GM23338 (cell line): ENCODE measurements around the gene NT5DC4.
"Not testable (repeated sequence)": the region's sequence is repeated elsewhere in the genome, so short reads cannot be mapped to it uniquely, and the experiment has no call there.

Experiments
- CREB1 ChIP-seq: fragments of 250-450 bp; sonication (Bioruptor Pico); IDR thresholded peaks from 2 replicates; pipeline ENCODE4 v1.5.0; 2020; ENCODE audit warnings: low read depth, mild to moderate bottlenecking, moderate library complexity
- CTCF ChIP-seq, 2 experiments: fragments of 200-600 bp in 1 of 2; sonication (generic) in 1 of 2; conservative IDR thresholded peaks; 2 replicates each; pipeline versions ENCODE4 v1.5.1 to v1.6.1; 2016 to 2017; ENCODE audit warnings: antibody characterized with exemption in 2 of 2, low read depth in 2 of 2, mild to moderate bottlenecking in 2 of 2, moderate library complexity in 1 of 2
- EZH2 ChIP-seq: fragments of 200-600 bp; sonication (generic); IDR thresholded peaks from one replicate; pipeline ENCODE4 v1.8.0; 2017; ENCODE audit warnings: antibody characterized with exemption, mild to moderate bottlenecking, low read depth; ENCODE audit not compliant: unreplicated experiment
- EZH2phosphoT487 ChIP-seq: fragments of 200-600 bp; sonication (generic); IDR thresholded peaks from one replicate; pipeline ENCODE4 v1.8.1; 2018; ENCODE audit warnings: antibody characterized with exemption; ENCODE audit not compliant: unreplicated experiment
- POLR2AphosphoS5 ChIP-seq: IDR thresholded peaks from 2 replicates; pipeline ENCODE4 v1.6.1; 2016; ENCODE audit warnings: antibody characterized with exemption, low read depth
- STAT1 ChIP-seq: IDR thresholded peaks from one replicate; pipeline ENCODE4 v1.6.1; 2016; ENCODE audit warnings: antibody characterized with exemption; ENCODE audit not compliant: unreplicated experiment
- ZNF462 ChIP-seq: fragments of 250-450 bp; sonication (Bioruptor Pico); IDR thresholded peaks from 2 replicates; pipeline ENCODE4 v1.5.0; 2020; ENCODE audit warnings: mild to moderate bottlenecking, moderate library complexity
- TF ChIP-seq, protein P1 (sequence below): IDR thresholded peaks from one replicate; pipeline ENCODE4 v1.6.1; 2018; ENCODE audit warnings: antibody characterized with exemption; ENCODE audit not compliant: unreplicated experiment

- not testable (repeated sequence) for TF ChIP-seq EZH2phosphoT487; CTCF (conservative IDR thresholded peaks at IDR 0.05; ENCODE audit: low read depth in 2 of 2); POLR2AphosphoS5; EZH2; STAT1; ZNF462 (CRISPR knock-in tag); CREB1
- TF ChIP-seq, protein P1, sequence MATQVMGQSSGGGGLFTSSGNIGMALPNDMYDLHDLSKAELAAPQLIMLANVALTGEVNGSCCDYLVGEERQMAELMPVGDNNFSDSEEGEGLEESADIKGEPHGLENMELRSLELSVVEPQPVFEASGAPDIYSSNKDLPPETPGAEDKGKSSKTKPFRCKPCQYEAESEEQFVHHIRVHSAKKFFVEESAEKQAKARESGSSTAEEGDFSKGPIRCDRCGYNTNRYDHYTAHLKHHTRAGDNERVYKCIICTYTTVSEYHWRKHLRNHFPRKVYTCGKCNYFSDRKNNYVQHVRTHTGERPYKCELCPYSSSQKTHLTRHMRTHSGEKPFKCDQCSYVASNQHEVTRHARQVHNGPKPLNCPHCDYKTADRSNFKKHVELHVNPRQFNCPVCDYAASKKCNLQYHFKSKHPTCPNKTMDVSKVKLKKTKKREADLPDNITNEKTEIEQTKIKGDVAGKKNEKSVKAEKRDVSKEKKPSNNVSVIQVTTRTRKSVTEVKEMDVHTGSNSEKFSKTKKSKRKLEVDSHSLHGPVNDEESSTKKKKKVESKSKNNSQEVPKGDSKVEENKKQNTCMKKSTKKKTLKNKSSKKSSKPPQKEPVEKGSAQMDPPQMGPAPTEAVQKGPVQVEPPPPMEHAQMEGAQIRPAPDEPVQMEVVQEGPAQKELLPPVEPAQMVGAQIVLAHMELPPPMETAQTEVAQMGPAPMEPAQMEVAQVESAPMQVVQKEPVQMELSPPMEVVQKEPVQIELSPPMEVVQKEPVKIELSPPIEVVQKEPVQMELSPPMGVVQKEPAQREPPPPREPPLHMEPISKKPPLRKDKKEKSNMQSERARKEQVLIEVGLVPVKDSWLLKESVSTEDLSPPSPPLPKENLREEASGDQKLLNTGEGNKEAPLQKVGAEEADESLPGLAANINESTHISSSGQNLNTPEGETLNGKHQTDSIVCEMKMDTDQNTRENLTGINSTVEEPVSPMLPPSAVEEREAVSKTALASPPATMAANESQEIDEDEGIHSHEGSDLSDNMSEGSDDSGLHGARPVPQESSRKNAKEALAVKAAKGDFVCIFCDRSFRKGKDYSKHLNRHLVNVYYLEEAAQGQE: not testable (repeated sequence)
Measured at GRCh38 chr2:112716826-112717352, 3.9 kb upstream of the NT5DC4 start.
